NCI-H82 treated with DMSO at 0.1 percent for 48 hours (cell line): ENCODE data around the gene MED25.

Experiments used
- DNase-seq: peaks from one replicate; lab custom pipeline; 2025; ENCODE audit not compliant: unreplicated experiment; lab: John Stamatoyannopoulos, UW

The MED25 gene

DNA sequence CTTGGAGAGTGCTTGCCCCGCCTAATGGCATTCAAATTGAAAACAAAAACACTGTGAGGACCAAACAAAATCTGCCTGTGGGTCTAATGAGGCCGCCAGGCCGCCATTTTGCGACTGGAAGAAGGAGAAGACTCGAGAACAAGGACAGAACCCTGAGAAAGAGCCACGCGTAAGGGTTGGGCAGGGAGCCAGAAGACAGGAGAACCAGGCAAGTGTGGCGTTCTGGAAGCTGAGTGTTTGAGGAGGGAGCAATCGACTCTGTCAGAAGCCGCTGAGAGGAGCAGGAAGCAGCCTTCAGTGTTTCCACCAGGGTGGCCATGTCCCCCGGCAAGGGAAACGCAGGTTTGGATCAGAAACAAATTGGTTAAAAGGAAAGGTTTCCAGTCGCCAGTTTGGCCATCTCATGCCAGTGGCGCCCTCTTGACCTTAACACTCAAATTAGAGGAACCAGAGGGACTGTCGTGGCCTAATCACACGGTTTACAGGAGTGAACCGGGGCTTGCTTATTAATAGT is 22.7 kb downstream of the MED25 start:
- DNase-seq: no peak

- DNase-seq: no peak
These were observed 25.2 kb downstream of the MED25 start for GRCh38 chr19:49843265-49843664.

GRCh38 chr19:49844138-49845095 is 26.3 kb downstream of the MED25 start:
- DNase-seq: no peak

- no peak for DNase-seq
These were observed 27.3 kb downstream of the MED25 start for GRCh38 chr19:49845414-49845813.

DNA sequence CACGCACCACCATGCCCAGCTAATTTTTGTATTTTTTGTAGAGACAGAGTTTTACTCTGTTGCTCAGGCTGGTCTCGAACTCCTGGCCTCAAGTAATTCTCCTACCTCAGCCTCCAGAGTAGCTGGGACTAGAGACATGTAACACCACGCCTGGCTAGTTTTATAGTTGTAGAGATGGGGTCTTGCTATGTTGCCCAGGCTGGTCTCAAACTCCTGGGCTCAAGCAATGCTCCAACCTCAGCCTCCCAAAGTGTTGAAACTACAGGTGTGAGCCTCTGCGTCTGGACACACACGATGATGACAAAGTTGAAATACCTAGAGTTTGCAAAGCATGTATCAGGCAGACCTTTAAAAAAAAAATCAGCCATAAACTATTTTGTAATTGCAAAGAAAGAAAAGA is 28.3 kb downstream of the MED25 start:
- DNase-seq: no peak

GRCh38 chr19:49847731-49848696 is 29.9 kb downstream of the MED25 start:
- DNase-seq: no peak

DNA sequence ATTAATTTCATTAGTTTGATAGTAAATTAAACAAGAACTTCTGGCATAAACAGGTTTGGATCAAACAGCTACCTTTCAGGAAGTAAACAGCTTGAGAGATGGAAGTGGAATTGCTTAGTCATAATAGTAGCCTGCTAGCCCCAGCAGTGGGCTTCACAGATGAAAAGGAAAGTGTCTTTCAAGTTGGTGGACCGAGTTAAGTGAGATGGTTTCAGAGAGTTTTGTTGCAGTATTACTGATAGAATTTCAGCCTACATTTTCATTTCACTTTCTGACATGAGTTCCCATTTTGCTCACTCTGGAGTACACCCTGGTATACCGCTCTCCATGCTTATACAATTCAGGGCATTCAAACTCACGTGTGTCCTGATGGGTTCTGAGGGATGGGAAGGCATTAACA is 30.8 kb downstream of the MED25 start:
- no peak for DNase-seq

DNA sequence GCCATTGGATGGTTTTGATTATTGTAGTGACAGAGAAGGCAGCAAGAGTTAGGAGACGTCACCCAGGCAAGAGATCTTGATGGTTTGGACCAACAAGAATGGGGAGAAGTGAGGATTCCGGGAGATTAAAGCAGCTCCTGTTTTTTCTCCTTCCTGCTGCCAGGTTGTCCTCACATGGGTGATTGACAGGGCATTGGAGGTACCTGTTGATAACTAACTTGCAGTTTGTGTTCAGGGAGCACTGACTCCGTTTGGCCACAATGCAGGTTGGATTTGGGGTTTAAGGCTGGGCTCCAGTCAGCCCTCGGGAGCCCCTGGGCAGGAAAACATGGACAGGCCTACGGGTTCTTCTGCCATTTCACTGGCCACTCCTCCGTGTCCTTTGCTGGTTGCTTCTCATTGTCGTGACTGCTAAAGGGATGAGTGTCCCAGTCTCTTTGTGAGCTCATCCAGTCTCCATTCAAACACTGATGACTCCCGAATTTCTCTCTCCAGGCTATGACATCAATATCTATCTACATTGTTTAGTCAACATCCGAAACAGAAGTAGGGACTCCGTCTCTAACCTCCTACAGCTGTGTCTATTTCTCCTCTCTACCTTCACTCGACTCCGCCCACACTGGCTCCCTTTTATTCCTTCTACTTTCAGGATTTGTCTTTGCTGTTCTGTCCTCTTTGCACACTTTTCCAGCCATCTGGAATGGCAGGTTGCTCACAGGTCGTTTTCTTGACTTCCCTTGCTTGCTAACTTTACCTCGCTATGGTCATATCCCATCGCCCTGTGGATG is 31.5 kb downstream of the MED25 start:
- DNase-seq: no peak

- no peak for DNase-seq
These were observed 32.1 kb downstream of the MED25 start for GRCh38 chr19:49850221-49850486.

DNA sequence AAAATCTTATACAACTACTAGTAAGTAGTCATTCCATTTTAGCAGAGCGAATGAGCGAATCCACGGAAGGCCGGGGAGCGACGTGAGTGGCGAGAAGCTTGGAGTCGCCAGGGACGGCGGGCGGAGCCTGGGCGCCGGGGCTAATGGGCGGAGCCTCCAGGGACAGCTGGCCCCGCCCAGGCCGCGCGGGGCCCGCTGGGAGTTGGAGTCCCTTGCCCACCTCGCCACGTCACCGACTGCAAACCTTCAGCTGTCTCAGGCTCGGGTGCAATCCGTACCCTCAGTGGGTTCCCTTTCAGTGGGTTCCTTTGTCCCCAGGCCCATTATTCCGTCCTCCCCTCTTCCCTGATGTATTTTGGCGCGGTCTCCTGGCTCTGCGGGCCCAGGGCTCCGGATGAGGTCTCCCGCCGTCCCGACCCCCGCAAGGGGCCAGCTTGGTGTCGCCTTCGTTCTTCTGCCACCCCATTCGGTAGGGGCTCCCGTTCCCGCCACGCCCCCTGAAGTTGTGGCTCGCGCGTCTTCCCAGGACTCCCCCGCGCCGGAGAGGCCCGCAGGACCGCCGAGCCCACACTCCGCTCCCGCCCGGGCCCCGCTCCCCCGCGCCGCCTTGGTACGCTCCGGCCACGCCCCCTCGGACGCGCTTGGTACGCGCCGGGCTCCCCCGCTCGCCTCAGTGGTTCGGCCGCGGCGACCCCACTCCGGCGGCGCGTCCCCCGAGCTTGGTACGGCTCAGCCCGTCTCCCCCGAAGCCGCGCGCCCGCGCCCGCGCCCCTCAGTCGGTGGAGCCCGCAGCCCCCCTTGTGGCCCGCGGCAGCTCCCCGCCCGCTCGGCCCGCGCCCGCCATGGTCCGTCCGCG is 32.6 kb downstream of the MED25 start, which contains the start of gene PTOV1:
PTOV1 (plus strand) TSS at position 673 of the 856 bp plus-strand sequence.
- DNase-seq: peak; percentile 80

GRCh38 chr19:49851456-49852259 is 33.6 kb downstream of the MED25 start:
- DNase-seq: peak; percentile 10

GRCh38 chr19:49852631-49853126 is 34.6 kb downstream of the MED25 start:
- DNase-seq: no peak

DNA sequence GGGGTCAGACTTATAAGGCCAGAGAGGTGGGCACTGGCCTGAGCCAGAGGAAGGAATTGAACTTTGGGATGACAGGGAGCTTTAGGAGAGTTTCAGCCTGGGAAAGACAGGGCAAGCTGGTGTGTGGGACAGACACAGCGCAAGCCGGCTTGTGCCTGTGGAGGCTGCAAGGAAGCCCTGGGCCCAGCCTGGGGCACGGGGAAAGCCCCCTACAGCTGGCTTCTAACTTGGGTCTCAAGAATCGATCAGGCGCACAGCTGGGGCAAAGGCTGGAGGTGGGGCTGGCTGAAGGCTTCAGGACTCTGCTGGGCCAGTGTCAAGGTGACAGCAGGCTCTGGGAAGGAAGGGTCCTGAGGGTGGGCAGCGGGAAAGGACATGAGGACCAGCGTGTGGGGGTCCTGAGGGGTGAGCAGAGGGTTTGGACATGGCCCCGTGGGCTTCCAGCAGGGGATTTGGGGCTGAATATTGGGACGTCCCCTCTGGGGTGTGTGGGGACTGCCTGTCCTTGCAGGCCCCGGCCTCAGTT is 35.8 kb downstream of the MED25 start:
- no peak for DNase-seq

- DNase-seq: no peak
These were observed 36.5 kb downstream of the MED25 start for GRCh38 chr19:49854378-49855263.

DNA sequence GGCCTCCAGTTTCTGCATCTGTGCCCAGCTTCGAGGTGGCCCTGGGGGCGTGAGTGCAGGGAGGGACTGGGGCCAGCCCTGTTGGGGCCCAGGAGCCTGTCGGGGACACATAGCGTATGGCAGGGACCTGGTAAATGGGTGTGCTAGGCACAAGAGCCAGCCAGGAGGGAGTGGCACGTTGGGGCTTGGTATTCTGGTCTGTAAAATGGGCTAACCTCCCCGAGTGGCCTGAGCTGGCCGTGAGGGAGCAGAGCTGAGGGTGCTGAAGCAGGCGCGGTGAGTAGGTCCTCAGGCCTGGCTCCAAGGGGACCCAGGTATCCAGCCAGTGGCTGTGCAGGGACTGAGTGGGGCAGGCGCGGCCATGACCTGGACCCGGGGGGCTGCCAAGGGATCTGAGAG is 37.2 kb downstream of the MED25 start:
- no peak for DNase-seq

- no peak for DNase-seq
These were observed 37.8 kb downstream of the MED25 start for GRCh38 chr19:49855676-49856573.

DNA sequence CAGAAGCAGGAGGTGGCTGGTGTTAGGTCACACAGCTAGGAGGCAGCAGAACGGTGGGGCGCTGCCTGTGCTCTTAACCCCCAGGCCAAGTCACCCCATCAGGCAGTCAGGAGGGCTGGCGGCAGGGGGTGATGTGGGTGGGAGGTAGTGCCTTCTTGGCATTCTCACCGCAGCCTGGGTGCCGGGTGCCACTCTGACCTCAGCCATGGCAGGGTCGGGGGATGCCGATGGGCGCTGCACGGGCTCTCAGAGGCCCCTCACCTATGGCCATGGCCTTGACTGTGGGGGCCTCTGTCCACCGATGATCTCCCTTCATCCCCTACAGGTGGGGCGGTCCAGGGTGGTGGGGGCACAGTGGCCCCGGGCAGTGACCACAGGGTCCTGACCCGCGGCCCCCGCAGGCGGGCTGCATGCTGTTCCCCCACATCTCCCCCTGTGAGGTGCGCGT is 38.5 kb downstream of the MED25 start:
- no peak for DNase-seq
